Measurements from ENCODE around the gene ZSWIM8.
A peak's percentile ranks its signal among the peaks of the same experiment; 100 is the strongest.

Gene ZSWIM8

DNA sequence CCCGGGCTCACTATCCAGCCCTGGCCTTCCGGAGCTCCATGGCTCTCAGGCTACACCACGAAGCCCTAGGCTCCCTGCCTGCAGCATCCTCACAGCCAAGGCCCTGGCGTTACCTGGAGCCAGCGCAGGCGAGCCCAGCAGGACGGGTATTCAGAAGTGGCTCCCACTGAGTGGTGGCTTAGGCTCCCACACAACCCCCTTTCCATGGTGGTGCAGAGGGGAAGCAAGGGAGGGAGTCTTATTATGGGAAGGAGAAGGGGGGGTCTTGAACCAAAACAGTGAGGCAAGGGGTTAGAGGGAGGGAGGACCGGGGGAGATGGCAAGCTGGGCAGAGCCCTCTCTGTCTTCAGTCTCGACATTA, 55.6 kb downstream of the ZSWIM8 start:
- DNase-seq (ENCODE audit: low spot score), result no peak
- no peak for TF ChIP-seq CTCF (IDR thresholded peaks at IDR 0.05; ENCODE audit: borderline replicate concordance, control extremely low read depth, extremely low read depth, insufficient read depth, missing control alignments)
- in situ Hi-C loops (cut with MboI; ENCODE audit: low sequenced_read_pairs, unreplicated experiment), result no loop called here

DNA sequence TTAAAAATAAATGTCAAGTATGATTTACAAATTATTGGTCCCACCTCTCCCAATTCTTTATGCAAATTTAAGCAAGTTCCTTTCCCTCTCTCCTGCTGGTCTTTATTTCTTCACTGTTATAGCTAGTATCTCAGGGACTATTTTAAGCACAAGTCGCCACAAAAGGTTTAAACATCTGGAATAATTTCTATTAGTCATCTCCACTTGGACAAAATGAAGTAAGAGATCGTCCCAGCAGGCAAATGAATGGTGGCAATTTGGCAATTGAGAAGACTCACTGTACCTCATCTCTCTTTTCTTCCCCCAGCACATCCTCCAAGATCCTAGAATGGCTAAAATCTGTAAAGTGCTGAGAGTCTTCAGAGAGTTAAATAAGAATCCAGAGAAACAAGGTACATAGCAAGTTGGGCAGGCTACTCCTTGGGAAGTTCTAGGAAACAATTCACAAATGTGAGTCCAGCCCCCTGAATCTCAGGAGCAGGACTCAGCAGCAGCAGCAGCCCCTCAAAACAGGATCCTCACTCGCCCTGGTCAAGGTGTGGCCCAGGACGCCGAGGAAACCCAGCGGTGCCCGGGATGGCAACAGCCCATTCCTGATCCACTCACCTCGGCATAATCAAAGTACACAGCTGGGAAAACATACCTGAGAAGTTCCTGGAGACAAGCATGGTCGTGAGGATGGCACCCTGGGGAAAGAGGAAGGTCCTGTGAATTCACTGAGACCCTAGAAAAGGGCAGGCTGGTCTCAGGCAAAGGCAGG, 56.3 kb downstream of the ZSWIM8 start:
- TF ChIP-seq CTCF (IDR thresholded peaks at IDR 0.05; ENCODE audit: borderline replicate concordance, control extremely low read depth, extremely low read depth, insufficient read depth, missing control alignments), result no peak
- in situ Hi-C loops (cut with MboI; ENCODE audit: low sequenced_read_pairs, unreplicated experiment), result no loop called here
- DNase-seq (ENCODE audit: low spot score), result no peak

GRCh38 chr10:73842349-73842748, 56.9 kb downstream of the ZSWIM8 start:
- DNase-seq (ENCODE audit: low spot score), result no peak
- in situ Hi-C loops (cut with MboI; ENCODE audit: low sequenced_read_pairs, unreplicated experiment), result no loop called here
- TF ChIP-seq CTCF (IDR thresholded peaks at IDR 0.05; ENCODE audit: borderline replicate concordance, control extremely low read depth, extremely low read depth, insufficient read depth, missing control alignments), result no peak

DNA sequence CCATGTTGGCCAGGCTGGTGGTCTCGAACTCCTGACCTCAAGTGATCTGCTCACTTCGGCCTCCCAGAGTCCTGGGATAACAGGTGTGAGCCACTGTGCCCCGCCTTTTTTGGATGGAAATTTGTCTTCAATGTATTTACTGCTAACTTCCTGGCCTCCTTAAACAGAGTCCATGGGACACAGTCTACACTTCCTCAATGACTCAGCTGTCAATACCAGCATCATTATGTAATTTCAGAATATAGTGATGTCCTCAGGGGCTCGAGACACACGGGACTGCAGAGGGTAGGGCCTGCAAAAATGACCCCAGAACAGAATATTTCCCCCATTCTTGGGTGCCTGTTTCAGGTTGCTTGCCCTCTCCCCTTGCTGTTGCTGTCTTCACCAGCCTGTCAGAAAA, 57.9 kb downstream of the ZSWIM8 start:
- in situ Hi-C loops (cut with MboI; ENCODE audit: low sequenced_read_pairs, unreplicated experiment), result no loop called here
- TF ChIP-seq CTCF (IDR thresholded peaks at IDR 0.05; ENCODE audit: borderline replicate concordance, control extremely low read depth, extremely low read depth, insufficient read depth, missing control alignments), result no peak
- DNase-seq (ENCODE audit: low spot score), result no peak

DNA sequence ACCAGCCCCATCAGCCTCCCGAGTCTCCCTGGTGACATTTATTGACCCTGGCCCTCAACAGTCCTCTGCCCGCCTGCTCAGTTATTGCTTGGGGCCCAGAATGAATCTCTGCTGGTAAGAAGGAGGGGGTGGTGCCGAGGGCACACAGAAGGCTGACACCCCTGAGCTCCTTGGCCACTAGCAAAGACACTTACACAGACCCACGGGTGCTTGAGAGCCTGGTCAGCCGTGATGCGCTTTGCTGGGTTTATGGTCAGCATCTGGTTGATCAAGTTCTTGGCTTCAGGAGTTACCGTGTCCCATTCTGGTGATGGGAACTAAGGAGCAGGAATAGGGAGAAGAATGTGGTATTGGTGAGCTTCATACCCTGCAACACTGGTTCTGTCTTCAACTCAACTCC, 61.6 kb downstream of the ZSWIM8 start:
- TF ChIP-seq CTCF (IDR thresholded peaks at IDR 0.05; ENCODE audit: borderline replicate concordance, control extremely low read depth, extremely low read depth, insufficient read depth, missing control alignments), result no peak
- in situ Hi-C loops (cut with MboI; ENCODE audit: low sequenced_read_pairs, unreplicated experiment), result loop anchor here (5.0 kb wide), 1 partner anchor 35 kb away; no protein-coding TSS in a partner anchor
- DNase-seq (ENCODE audit: low spot score), result no peak

DNA sequence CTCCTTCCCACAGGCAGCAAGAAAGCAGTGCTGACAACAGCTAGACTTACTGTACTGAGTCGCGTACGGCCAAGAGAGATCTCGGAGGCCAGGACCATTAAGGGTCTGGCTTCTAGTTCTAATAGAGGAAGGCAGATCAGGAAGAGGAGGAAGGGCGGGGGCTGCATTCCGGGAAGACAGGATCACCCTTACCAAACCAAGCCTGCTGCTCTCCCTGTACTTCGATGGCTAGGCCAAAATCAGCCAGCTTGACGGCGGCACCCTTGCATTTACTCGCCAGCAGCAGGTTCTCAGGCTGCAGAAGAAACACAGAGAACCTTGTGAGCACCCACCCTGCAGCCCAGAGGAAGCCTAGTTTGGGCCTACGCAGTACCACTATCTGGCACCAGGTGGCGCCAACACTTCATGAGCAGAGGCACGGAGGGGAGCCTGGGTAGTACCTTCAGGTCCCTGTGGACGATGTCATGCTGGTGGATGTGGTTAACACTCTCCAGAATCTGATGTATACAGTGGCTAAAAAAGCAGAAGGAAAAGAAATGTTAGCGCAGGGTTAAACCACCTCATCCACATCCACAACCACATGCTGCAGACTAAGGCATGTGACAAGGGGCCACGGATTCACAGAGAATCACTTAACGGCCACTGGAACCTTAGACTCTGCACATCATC, 63.5 kb downstream of the ZSWIM8 start:
- peak; percentile 93 for DNase-seq (ENCODE audit: low spot score)
- in situ Hi-C loops (cut with MboI; ENCODE audit: low sequenced_read_pairs, unreplicated experiment), result loop anchor here (5.0 kb wide), 1 partner anchor 33 kb away; no protein-coding TSS in a partner anchor
- peak; percentile 96 for TF ChIP-seq CTCF (IDR thresholded peaks at IDR 0.05; ENCODE audit: borderline replicate concordance, control extremely low read depth, extremely low read depth, insufficient read depth, missing control alignments)
